GM19328 (cell line): ENCODE results near the gene TECPR1.

Source experiments
- ATAC-seq: cut with Tn5 transposase; IDR thresholded peaks from one replicate; pipeline ENCODE4 v1.9.1; 2021; ENCODE audit warnings: mild to moderate bottlenecking, moderate library complexity; ENCODE audit not compliant: unreplicated experiment

TECPR1 gene

GRCh38 chr7:98283887-98284222 is 31.8 kb upstream of the TECPR1 start:
- ATAC-seq: no peak

- ATAC-seq: no peak
These were observed 31.3 kb upstream of the TECPR1 start for GRCh38 chr7:98283127-98283886.

GRCh38 chr7:98282703-98283102 is 30.7 kb upstream of the TECPR1 start:
- ATAC-seq: no peak

DNA sequence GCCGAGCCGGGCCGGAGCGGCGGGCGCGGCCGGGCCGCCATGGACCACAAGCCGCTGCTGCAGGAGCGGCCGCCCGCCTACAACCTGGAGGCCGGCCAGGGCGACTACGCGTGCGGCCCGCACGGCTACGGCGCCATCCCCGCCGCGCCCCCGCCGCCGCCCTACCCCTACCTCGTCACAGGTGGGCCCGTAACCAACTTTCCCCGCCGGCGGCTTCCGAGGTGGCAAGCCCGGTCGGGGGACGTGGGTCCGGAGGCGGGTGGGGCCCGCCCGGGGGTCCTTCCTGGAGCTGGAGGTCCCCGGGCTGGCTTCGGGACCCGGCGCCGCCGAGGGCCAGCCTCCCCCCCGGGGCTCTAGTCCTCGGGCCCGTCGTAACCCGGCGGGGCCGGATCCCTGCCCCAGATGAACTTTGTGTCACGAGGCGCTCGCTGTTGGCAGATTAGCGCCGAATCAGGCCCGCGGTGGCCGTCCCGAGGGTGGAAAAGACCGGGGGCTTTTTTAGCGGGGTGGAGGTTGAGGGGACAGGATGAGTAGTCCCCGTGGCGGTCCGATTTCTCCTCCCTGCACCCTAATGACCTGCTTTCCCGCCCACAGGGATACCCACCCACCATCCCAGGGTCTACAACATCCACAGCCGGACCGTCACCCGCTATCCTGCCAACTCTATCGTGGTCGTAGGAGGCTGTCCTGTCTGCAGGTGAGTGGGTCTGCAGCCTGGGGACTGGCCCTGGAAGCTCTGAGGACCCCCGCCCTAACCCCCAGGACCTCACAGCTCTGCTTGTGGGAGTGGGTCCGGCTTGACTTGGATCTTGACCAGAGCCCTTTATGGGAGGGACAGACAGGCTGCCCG is 29.9 kb upstream of the TECPR1 start:
- ATAC-seq: peak; percentile 36

DNA sequence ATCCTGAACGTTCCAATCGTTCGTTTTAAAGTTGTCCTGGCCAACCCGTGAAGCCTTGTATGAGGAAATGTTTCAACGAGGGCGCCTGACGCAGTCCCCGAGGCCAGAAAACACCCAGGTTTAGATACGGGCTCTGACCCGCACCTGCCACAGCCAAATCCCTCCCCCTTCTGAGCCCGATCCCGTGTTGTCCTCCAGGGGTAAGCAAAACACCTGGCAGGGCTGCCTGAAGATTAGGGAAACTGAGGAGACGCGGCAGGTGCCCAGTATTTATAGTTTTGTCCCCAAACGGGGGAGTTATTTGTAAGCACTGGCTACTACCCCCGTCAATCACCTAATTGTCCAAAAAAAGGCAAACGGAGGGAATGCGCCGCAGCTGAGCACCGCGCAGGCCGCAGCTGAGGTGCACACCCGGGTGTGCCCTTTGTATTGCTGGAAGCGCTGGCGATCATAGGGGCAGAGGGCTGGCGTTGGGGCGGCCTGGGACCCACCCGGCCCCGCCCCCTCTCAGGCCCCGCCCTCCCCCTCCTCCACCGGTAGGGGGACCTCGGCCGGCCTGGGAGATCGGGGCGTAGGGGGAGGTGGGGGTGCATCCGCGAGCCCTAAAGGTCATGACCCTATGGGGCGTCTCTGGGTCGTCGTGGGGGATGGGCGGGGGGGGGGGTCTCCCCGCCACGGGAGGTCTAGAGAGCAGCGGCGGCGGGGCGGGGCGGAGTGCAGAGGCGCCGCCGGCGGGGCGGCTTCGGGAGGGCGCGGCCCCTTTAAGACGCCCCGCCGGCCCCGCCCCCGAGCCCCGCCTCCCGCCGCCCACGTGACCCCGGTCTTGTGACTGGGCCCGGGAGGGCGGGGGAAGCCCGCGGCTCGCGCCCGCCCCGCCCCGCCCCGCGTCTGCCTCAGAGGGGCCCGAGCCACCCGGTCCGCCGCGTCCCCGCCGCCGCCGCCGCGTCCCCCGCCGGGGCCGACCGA is 29.0 kb upstream of the TECPR1 start, which contains the start of gene BRI3:
Gene BRI3, plus strand, starts transcription at position 896 of the 966 bp plus-strand sequence. CDS start 110 bp downstream, outside the sequence.
- ATAC-seq: peak; percentile 78

GRCh38 chr7:98280296-98280695 is 28.3 kb upstream of the TECPR1 start:
- no peak for ATAC-seq

DNA sequence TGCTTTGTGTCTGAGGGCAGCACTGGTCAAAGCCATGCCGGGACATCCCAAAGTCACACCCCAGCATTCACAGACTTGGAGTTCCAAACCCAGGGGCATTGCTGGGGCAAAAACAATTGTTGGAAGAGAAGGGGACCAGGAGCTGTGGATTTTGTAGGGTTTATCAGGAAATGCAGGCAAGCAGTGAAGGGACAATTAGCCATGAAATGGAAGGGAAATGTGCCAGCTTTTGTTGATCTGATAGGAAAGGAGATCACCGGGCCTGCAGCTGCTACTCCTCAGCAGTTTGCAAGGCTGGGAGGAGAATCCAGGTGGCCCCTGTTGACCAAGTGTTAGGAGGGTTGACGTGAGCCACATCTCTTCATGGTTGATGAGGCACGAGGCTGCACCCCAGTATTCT is 26.9 kb upstream of the TECPR1 start:
- ATAC-seq: no peak

- no peak for ATAC-seq
These were observed 26.4 kb upstream of the TECPR1 start for GRCh38 chr7:98278408-98278807.

DNA sequence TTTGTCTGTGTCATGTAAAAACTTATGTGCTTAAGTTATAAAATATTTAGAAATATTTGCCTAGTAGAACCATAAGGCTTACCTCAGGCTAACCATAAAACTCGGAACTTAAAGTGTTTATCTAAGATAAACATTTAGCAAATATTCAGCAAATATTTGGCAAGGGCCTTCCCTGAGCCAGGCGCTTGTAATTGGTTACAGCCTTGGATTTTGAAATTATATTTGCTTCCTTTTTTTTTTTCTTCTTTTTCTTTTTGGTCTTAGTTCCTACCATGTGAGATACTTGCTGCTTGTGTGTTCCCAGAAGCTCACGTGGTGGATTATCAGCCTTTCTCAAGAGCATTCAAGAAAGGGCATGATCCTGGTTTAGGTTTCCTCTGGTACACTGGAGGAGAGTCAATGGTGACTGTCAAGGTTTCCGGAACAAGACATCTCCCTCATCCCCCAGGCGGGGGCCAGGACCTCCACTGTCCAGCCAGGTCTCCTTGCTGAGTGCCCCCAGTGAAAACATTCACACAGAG is 24.3 kb upstream of the TECPR1 start:
- no peak for ATAC-seq

GRCh38 chr7:98267303-98267702 is 15.3 kb upstream of the TECPR1 start:
- ATAC-seq: no peak

DNA sequence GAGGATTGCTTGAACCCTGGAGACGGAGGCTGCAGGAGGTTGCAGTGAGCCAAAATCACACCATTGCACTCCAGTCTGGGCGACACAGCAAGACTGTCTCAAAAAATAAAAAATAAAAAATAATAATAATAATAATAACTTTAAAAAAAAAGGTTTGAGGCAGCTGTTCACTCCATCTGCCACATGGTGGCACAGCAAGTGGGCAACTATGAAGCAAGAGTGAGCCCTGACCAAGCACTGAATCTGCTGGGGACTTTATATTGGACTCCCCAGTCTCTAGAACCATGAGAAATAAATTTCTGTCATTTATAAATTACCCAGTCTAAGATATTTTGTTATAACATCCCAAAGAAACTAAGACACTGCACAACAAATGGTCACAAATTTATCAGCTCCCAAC is 14.8 kb upstream of the TECPR1 start:
- no peak for ATAC-seq

- no peak for ATAC-seq
These were observed 13.8 kb upstream of the TECPR1 start for GRCh38 chr7:98265841-98266271.

DNA sequence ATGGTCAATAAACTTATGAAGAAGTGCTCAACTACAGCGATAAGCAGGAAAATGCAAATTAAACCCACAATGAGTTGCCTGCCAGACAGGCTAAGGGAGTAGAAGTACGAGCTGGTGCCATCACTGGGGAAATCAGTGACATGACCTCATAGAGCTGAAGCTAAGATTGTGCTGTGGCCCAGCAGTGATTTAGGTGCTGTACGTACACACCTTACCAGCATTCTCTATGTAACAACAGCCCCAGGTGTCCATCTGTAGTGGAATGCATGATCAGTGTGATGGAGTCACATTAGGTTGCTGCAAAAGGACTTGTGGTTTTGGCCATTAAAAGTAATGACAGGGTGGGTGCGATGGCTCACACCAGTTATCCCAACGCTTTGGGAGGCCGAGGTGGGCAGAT is 5.7 kb upstream of the TECPR1 start:
- no peak for ATAC-seq

DNA sequence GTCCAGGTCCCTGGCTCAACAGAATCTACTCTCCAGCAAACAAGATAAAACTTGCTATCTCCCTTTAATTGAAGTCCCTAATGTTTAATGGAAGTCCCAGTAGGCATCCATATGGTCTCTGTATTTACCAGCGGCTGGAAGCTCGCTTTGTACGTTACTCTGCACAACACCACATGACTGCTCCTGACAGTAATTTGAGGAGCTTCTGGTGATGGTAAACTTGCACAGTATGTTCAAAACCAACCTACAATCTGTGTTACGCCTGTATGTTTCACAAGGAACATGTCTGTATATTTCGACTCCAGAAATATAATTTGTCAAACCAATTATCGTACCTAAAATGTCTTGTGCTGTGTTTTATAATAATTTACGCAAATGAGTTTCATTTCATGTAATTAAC is 4.4 kb upstream of the TECPR1 start:
- no peak for ATAC-seq

GRCh38 chr7:98254951-98255610 is 3.0 kb upstream of the TECPR1 start:
- ATAC-seq: no peak

- ATAC-seq: no peak
These were observed 2.5 kb upstream of the TECPR1 start for GRCh38 chr7:98254516-98254915.

DNA sequence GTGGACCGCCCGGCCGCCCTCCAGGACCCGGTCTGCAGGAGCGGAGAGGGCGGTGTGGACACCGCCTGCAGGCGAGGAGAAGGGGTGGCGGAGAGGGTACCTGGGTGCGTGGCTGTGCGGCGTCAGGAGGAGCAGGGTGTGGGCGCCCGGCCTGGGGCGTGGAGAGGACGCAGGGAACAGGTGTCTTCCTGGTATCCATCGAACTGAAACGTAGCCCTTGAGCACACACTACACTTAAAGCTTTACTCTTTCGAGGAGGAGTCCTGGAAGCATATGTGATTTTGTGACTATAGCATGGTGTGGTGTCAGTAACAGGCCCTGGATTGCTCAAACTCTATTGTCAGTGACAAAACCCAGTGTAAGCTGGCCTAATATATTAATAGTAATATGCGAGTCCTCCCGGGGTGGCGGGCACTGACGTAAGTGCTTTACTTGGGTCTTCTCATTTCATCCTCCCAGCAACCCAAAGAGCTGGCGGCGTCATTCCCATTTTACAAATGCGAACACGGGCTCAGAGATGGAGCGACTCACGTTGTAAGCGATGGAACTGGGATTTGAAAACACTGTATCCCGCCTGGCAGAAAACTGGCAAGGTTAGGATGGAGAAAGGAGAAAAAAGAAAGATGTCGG is 508 bp upstream of the TECPR1 start:
- peak; percentile 29 for ATAC-seq

- ATAC-seq: peak; percentile 11
These were observed 816 bp downstream of the TECPR1 start for GRCh38 chr7:98251231-98251600.

DNA sequence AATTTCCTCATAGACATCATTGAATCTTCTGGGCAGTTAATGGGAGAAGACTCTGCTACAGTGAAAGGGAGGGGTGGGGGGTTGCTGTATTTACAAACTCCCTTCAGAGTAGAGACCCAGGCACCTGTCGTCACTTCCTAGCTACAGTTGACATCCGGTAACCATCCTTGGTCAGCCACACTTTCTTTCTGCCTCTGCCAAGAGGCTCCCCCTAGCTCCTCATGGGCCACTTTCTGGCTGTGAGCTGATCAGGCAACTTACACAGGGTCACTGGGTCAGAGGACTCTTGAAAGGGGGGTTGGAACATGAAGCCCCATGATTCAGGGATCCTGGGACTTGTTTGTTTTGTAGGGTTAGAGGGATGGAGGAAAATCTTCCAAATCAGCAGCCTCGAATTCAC is 1.2 kb downstream of the TECPR1 start:
- ATAC-seq: no peak

DNA sequence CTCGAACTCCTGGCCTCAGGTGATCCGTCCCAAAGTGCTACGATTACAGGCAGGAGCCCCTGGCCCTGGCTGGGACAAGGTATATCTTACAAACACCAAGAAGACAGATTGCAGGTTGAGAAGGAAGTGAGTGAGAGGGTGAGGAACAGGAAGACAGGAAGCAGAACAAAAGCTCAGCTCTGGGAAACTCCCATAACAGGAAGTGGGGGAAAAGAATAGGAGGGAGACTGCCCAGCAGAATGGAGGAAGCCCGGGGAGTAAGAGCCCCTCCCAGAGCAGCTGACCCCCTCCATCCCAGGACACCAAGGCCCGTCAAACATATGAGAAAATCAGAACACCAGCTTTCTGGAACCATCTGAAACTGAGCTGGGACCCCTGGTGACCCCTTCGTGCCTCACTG is 2.9 kb downstream of the TECPR1 start:
- no peak for ATAC-seq
